M059J (cell line): ENCODE measurements around the gene DOCK3. TPM values are rescaled to one million over a fixed set of nuclear protein-coding genes. Genes with fewer than 3 reads are reported as not detected.
A peak's percentile ranks its signal among the peaks of the same experiment; 100 is the strongest.
"Not testable (repeated sequence)": the region's sequence is repeated elsewhere in the genome, so short reads cannot be mapped to it uniquely, and the experiment has no call there.

Experiments used
- DNase-seq: peaks from one replicate; pipeline ENCODE4 v3.0.0-alpha.2; 2012; ENCODE audit warnings: low read depth
- total RNA-seq: library from RNA; depleted of rRNA; stranded (reverse); fragments of >200 nt; shearing (Covaris generic); gene quantifications from 2 replicates; pipeline ENCODE4 v1.2.3, GENCODE V29; 2014

The DOCK3 gene
- total RNA-seq, 1 experiment from 2014 or later = 1.0 TPM

GRCh38 chr3:50676031-50676705 lies 1.4 kb downstream of the DOCK3 start:
- DNase-seq = no peak

DNA sequence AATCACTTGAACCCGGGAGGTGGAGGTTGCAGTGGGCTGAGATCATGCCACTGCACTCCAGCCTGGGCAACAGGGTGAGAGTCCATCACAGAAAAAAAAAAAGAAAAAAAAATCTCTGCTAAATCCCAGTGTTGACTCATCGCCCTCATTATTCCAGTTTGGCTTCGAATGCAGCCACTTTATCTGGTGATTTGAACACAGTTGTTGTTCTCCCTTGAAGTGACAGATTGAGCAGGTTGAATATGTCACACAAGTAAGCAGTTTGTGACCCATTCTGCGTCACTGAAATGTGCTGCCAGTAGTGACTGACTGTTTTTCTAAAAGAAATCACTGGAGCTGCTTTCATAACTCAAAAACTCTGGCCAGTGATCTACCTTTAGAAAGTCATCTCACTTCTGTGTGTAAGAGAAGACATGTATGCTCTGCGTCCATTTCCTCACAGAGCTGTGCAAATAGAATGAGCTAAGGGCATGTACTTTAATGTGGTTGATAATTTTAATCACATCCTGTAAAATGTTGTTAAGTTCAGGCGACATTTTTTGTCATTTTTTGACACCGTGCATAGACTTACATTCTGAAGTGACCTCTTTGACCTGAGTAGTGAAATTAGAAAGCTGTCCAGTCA lies 12.5 kb downstream of the DOCK3 start:
- peak; percentile 58 for DNase-seq

GRCh38 chr3:50687916-50688315 lies 13.2 kb downstream of the DOCK3 start:
- no peak for DNase-seq

GRCh38 chr3:50688602-50689001 lies 13.9 kb downstream of the DOCK3 start:
- DNase-seq = not testable (repeated sequence)

DNA sequence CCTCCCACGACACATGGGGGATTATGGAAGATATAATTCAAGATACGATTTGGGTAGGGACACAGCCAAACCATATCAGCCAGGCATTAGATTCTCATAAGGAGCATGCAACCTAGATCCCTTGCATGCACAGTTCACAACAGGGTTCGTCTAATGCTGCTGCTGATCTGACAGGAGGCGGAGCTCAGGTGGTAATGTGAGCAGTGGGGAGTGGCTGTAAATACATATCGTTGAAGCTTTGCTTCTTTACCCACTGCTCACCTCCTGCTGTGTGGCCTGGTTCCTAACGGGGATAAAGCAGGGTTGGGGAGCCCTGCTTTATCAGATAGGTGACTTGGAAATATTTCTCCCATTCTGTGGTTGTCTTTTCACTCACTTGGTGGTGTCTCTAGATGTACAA lies 14.8 kb downstream of the DOCK3 start:
- no peak for DNase-seq

DNA sequence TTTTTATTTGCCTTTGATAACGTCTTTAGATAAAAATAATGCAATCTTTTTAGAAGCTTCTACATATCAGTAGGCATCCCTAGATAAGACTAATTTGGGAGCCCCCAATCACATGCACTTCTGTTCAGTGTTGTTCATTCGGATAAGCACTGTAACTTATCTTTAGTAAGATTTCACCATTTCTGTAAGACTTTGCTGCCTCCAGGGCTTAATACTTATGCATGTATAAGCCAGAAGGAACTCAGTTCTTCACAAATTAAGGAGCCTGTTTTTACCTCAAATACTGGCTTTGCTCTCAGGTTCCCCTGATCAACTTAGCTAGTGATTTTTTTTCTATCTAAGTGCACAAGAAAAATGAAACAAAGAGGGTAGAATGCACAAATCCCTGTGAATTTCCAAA lies 20.3 kb downstream of the DOCK3 start:
- DNase-seq = no peak

GRCh38 chr3:50696276-50696675 lies 21.5 kb downstream of the DOCK3 start:
- no peak for DNase-seq

GRCh38 chr3:50698269-50698668 lies 23.5 kb downstream of the DOCK3 start:
- DNase-seq = no peak

DNA sequence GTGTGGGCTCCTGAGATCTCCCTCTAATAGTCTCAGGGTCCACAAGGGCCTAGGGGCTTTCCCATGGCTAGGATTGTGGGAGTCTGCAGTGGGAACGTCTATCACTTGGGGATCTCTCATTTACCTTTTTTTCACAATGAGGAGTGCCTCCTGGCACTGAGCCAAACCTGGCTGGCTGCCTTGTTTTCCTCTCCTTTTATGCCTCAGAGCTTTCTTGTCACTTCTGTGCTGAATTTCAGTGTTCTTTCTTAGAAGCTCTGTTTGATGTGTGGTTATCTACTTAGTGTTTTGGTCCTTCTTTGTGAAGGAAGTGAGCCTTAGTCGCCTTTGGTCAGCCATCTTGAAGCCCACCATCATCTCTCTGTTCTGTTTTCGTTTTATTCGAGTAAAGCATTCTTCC lies 33.9 kb downstream of the DOCK3 start:
- peak; percentile 28 for DNase-seq

DNA sequence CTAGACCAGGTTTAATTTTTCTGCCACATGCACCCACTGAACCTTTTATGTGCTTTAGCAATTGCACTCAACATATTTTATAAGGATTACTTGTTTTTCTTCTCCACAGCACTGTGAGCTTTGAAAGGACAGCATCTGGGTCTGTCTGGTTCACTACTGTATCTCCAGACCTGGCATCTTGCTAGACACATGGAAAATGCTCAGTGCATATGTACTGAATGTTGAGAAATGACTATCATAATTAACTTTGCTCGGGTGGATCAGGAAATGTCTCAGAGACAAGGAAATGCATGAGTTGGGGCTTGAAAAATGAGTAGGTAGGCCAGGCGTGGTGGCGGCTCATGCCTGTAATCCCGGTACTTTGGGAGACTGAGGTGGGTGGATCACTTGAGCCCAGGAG lies 40.2 kb downstream of the DOCK3 start:
- no peak for DNase-seq

- peak; percentile 10 for DNase-seq
Measured at GRCh38 chr3:50724831-50725230, 50.1 kb downstream of the DOCK3 start.

- no peak for DNase-seq
Measured at GRCh38 chr3:50734985-50735384, 60.3 kb downstream of the DOCK3 start.

DNA sequence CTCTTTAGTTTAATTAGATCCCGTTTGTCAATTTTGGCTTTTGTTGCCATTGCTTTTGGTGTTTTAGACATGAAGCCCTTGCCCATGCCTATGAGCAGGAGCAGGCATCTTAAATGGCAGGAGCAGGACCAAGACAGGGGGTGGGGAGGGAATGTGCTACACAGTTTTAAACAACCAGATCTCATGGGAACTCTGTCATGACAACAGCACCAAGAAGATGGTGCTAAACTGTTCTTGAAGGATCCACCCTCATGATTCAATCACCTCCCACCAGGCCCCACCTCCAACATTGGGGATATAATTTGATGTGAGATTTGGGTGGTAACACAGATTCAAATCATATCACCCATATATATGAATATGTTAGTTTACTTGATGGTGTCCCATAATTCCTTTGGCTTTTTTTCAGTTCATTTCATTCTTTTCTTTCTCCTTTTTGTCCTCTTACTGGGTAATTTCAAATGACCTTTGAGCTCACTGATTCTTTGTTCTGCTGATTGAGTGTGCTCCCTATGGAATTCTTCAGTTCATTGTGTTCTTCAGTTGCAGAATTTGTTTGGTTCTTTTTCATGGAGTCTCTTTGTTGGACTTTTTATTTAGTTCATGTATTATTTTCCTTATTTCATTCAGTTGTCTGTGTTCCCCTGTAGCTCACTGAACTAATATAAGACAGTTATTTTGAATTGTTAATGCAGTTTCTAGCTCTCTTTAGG lies 62.6 kb downstream of the DOCK3 start:
- DNase-seq = no peak

- DNase-seq = no peak
Measured at GRCh38 chr3:50737906-50738598, 63.3 kb downstream of the DOCK3 start.

- no peak for DNase-seq
Measured at GRCh38 chr3:50743643-50744042, 68.9 kb downstream of the DOCK3 start.

DNA sequence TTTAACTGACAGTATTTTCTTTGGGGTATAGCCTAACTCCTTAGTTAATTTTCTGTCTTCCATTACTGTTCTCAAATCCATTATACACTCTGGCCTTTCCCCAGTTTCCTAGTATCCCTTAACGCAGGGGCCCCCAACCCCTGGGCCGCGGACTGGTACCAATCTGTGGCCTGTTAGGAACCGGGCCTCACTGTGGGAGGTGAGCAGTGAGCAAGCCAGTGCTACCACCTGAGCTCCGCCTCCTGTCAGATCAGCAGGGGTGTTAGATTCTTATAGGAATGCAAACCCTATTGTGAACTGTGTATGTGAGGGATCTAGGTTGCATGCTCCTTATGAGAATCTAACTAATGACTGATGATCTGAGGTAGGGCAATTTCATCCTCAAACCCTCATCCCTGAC lies 75.1 kb downstream of the DOCK3 start:
- DNase-seq = no peak

DNA sequence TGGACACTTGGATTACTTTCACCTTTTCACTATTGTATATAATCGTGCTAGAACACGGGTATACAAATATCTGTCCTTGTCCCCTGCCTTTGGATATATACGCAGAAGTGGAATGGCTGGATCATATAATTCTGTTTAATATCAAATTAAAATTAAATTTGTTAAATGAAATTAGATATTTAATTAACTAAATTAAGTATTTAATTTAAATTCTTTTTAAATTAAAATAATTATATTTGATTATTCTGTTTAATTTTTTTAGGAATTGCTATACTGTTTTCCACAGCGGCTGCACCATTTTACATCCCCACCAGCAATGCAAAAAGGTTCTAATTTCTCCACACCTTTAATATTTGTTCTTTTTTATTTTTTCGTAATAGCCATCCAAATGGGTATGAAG lies 84.3 kb downstream of the DOCK3 start:
- no peak for DNase-seq

GRCh38 chr3:50777680-50778079 lies 103.0 kb downstream of the DOCK3 start:
- DNase-seq = no peak

GRCh38 chr3:50781766-50782165 lies 107.0 kb downstream of the DOCK3 start:
- DNase-seq = not testable (repeated sequence)

DNA sequence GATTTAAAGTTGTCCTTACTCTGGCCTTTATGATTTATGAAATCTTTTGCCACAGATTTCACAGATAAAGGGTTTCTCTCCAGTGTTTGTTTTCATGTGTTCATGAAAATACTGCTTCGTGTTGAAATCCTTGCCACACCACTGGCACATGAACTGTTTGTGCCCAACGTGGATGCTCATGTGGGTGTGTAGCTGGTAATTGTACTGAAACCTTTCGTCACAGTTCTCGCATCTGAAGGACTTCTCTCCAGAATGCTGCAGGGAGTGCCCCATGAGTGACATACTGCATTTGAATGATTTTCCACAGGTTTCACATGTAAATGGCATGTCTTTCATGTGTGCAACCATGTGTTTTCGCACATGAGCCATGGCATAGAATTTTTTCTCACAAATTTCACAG lies 111.9 kb downstream of the DOCK3 start:
- no peak for DNase-seq

DNA sequence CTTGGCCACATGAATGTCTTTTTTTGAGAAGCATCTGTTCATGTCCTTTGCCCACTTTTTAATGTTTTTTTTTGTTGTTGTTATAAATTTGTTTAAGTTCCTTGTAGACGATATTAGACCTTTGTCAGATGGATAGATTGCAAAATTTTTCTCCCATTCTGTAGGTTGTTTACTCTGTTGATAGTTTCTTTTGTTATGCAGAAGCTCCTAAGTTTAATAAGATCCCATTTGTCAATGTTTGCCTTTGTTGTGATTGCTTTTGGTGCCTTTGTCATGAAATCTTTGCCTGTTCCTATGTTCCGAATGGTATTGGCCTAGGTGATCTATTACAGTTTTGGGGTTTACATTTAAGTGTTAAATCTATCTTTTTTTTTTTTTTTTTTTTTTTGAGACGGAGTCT lies 116.2 kb downstream of the DOCK3 start:
- DNase-seq = not testable (repeated sequence)

DNA sequence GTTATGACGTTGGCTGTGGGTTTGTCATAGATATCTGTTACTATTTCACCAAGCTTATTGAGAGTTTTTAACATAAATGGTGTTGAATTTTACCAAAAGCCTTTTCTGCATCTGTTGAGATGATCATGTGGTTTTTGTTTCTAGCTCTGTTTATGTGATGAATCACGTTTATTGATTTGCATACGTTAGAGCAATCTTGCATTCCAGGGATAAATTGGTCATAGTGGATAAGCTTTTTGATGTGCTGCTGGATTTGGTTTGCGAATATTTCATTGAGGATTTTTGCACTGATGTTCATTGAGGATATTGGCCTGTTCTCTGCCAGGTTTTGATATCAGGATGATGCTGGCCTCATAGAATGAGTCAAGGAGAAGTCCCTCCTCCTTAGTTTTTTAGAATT lies 117.8 kb downstream of the DOCK3 start:
- DNase-seq = peak; percentile 17

- DNase-seq = not testable (repeated sequence)
Measured at GRCh38 chr3:50803805-50804204, 129.1 kb downstream of the DOCK3 start.
